ENCODE results near the gene MUC5AC.

Gene MUC5AC

DNA sequence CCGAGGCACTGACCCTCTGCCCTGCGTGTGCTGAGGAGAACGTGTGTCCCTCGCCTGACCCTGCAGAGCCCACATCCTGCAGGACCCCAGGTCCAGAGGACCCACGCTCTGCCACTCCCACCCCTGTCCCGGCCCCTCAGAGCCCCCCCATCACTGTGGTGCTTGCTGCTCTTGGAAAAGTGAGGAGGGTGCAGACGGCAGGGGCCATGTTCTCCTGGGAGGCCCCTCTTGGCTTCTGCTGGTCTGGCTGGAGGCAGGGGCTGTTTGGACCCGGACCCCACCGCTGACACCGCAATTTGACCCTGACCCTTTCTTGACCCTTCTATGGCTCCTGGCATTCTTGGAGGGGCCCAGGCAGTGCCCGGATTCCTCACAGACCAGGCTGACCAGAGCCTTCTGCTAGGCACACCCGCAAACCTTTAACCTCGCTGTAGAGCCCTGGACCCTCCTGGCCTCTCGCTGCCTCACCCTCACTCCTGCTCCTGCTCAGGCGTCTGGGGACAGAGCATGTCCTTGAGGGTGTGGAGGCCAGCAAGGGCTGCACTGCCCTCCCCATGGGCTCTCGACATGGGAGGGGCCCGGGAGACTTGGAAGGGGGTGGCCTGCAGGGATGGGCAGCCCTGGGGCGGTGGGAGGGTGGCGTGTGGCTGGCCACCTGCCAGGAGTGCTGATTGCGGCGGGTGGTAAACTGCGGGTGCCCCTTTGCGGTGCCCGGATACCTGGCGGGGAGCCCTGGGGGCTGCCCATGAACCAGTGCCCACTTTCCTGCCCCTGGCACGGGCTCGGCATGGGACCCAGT, 37.0 kb upstream of the MUC5AC start:
- DNase-seq (ENCODE audit: low read depth in 2 of 2), result no peak

DNA sequence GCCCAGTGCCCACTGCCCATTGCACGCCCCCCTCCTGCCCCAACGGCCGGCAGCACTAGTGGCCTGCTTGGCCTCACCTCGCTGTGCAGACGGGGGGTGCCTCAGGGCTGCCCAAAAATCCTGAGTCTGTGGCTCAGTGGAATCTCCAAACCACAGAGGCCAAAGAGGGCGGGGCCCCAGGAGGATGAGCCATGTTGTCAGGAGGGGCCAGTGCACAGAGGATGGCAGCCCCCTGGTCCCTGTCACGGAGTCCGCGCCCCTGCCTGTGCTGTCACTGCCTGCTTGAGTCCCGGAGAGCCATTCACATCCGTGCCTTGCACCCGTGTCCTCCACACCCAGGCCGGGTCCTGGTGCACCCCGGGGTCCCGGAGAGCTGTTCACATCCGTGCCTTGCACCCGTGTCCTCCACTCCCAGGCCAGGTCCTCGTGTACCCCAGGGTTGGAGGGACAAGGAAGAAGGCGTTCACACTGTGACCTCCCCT, 36.4 kb upstream of the MUC5AC start:
- DNase-seq (ENCODE audit: low read depth in 2 of 2), result no peak

DNA sequence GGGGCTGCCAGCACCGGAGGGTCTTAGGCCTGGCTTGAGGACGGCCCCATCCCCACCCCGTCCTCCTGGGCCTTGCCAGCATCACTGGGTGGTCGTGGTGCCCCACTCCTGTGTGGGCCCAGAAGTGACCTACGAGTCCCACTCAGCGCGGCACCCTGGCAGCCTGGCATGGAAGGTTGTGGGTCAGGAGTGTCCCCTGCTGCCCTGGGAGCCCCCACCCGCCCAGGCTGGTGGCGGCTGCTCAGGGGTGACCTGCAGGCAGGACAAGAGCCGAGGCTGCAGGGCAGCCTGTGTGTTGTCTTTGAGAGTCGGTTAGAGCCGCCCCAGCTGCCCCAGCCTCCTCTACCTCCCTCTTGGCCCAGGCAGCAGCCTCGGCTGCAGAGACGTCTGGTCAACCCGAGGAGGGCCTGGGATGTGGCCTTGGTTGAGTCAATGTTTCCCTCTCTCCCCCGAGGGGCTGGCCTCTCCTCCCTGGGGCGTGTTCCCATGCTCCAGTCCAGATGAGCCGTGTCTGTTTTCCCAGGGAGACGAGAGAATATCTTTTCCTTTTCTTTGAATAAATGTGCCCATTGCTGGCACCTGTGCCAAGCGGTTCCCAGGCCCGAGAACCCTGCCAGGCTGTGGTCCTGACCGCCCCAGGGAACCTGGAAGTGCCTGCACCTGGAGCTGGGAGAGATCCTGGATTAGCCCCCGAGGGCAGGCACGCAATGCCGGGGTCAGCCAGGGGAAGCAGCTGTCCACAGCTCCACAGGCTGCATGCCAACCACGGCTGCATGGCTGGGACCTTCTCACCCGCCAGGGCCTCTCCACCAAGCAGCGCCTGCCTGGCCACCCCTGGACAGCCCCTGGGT, 35.7 kb upstream of the MUC5AC start:
- no peak for DNase-seq (ENCODE audit: low read depth in 2 of 2)

DNA sequence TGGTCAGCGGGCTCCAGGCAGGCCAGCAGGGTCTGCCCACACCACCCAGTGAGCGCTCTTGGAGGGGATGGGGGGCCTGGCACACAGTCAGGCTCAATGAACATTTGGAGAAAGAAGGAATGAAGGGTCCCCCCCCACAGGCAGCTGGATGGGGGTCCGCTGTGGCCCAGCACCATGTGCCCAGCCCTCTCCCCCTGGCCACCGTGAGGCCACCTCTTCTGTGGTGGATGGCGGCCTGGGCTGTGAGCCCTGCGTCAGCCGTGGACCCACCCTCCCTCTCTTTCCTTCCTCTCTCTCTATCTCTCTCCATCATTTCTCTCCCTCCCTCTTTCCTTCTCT, 35.1 kb upstream of the MUC5AC start:
- DNase-seq (ENCODE audit: low read depth in 2 of 2), result no peak

DNA sequence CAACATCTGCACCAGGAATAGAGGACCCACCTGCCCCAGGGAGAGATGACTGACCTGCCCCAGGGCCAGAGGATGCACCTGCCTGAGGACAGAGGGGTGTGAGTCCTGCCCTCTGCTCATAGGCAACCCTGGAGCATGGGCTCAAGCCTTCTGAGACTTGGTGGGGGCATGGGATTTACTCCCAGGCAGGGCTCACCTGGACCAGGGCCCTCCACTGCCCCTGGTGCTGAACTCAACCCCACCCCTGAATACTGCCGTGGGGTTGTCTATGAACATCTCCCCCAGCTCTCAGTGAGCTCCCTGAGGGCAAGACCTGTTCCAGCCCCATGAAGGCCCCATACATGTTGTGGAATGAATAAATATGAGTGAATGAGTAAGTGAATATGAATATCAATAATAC, 33.8 kb upstream of the MUC5AC start:
- no peak for DNase-seq (ENCODE audit: low read depth in 2 of 2)

DNA sequence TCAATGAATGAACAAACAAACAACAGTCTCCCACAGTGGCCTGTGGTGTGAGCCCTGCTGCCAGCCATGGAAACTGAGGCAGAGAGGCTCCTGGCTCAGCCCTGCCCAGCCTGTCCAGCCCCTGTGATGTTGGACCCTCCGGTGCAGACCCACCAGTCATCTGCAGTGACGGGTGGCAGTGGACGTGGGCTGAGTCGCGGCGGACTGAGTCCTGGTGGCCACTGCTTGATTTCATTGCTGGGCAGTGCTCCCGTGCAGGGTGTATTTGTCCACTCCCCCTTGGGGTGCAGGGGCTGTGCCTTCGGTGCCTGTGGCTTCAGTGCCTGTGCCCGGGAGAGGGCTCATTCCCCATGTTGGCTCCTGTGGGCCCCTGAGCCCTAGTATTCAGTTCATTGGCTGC, 31.9 kb upstream of the MUC5AC start:
- no peak for DNase-seq (ENCODE audit: low read depth in 2 of 2)

DNA sequence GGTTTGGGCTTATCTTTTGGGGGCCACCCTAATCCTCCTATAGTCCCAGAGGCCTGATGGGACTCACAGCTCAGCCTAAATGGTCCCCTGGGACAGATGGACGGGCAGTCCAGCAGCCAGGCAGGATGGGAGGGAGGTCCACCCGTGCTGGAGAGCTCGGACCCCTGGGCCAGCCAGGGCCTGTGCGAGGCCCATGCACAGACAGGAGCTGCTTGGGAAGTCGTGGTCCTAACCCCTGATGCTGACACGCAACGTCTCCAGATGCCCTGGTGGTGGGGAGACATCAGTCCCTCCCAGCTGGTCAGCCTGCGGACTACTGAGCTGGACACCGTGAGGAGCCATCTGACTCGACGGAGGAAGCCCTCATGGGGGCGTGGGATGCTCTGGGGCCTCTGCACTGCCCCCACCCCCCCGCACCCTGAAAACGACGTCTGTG, 31.2 kb upstream of the MUC5AC start:
- no peak for DNase-seq (ENCODE audit: low read depth in 2 of 2)

DNA sequence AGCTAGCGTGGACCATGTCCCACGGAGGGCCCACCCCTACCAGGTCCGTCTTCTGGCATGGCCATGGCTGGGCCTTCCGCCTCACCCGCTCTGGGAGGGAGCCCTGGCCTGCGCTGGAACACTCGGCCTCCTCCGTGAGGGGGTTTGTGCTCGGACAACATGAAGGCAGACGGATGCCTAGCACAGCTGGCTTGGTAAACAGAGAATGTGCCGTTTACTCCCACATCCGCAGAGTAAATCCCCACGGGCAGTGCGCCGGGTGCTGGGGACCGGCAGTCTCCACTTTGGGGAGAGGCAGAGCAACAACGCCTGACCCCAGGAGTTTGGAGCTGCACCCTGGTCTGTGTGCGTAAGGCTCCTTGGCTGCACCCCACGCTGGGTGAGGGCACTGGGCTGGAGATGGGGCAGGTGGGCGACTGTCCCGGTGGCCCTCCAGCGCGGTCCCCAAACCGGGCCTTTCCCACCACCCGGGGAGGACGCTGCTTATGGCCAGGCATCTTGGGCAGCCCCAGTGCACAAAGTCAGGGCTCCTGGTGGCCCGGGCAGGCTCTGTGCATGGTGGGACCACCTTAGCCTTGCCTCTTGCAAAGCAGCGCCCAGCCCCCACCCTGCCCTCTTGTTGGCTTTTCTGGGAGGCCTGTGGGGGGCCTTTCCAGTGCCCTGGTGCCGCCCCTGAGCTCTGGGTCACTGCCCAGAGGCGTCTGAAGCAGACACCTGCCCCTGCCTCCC, 30.7 kb upstream of the MUC5AC start:
- no peak for DNase-seq (ENCODE audit: low read depth in 2 of 2)

DNA sequence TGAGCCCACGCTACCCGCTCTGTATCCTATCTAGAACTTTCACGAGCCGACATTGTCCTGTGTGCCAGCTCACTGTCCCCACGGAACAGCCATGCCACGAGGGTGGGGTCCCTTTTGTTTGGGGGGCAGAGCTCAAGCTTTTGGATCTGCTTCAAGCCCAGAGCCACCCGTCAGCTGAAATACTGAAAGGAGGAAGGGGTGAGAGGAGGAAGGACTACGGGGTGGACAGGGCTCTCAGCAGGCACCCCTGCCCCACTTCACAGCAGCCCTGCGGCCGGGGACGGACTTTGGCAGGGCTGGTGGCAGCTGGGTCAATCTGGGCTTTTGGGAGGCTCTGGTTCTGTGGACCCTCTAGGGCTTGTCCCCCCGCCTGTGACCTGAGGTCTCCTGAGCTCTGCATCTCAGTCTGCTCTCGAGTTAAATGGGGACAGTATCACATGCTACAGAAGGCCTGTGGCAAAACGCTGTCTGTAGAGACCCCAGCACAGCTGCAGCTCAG, 30.0 kb upstream of the MUC5AC start:
- DNase-seq (ENCODE audit: low read depth in 2 of 2), result no peak

DNA sequence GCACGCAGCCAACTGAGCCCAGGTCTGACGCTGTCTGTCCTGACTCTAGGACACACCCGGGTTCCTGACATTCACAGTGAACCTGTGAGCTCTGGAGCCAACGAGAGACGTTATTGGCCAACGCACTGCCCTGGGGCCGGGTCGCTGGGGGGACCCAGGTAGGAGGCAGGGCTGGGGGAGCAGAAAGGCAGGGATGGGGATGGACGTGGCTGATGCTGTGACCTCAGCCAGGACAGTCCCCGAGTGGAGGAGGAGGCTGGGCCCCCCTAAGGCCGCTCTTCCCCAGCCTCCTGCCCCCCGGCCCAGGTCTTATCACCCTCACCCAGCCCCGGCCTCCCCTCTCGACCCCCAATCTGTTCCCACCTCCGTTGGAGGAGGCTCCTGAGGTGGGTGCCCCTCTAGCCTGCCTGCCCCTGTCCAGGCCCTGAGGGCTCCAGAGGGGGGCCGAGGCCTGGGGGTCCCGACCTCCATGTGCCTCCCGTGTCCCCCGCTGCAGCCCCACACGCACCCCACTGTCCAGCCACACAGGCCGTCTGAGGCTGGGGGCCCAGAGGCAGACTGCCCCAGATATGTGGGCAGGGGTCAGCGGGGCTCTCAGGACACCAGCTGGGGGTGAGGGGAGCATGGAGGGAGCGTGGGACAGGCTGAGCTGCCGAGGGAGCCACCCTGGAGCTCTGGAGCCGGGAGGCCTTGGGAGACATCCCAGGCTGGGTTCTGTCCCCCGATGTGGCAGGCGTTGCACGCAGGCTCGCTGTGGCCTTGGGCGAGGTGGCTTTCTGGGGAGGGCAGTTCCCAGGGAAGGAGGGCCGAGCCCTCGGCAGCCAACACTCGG, 29.2 kb upstream of the MUC5AC start:
- DNase-seq (ENCODE audit: low read depth in 2 of 2), result no peak

DNA sequence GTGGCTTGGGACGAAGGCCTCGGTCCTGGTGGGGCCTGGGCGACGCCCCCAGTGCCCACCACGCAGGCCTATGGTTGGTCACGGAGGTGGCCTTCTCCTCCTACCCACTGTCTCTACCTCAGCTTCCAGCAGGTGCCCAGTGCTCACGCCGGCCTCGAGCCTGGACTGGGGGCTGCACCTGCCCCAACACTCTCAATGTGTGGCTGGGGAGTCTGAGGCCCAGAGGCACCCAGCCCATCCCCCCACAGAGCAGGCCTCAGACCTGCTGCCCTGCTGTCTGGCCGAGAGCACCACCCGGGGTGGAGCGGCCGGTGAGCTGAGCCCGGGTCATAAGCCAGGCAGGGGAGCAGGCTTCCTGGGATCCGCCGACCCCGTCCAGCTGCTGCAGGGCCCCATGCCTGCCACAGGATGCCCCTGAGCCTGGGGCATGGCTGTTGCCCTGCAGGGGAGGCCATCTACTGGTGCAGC, 28.6 kb upstream of the MUC5AC start:
- DNase-seq (ENCODE audit: low read depth in 2 of 2), result no peak

DNA sequence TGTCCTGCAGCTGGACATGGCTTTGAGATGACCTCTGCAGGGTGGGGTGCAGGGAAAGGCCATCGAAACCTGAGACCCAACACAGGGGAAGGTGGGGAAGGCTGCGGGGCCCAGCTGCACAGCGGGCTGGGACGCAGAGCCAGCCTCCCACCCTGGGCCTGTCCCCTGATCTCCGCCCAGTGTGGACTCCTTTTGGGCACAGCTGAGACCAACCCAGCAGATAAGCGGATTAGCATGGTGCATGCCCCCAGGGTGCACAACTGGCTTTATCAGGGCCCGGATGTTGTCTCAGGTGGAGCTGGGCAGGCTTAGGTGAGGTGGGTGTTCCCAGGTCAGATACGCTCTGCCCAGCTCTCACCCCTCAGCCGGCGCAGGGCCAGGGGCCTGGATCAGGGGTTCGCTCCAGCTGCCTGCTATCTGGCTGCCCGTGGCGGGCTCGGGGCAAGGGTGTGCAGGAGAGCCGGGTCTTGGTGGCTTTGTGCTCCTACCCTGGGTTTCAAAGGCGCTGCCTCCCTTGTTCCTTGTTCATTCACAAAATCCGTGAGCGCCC, 28.1 kb upstream of the MUC5AC start:
- no peak for DNase-seq (ENCODE audit: low read depth in 2 of 2)

DNA sequence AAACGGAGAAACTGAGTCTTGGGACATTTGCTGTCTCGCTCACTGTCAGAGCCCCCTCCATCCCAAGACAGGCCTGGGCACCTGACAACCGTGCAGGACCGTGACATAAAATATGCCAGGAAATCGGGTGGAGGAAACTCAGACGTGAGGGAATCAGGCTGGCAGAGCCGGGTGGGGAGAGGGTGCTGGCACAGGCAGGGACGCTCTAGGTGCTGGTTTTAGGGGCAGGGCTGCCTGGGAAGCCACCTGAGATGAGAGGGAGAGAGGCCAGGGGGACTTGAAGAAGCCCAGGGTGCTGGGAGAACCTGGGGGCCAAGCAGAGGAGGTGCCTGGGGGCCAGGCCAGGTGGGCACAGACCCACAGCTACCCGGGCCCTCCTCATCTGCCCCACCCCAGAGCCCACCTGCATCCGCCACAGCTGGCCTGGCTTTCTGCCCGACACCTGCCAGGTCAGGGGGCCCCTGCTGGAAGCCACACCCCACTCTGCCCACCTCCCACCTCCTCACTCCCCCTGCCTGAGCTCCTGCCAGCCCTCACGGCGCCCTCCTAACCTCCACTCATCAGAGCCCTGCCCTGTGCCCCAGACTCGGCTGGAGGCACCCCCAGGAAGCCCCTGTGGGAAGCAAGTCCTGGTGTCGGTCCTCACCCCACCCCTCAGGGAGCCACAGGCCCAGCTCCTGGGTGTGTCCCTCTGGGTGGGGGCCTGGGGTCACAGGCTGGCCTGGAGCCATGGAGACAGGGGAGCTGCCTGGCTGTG, 27.3 kb upstream of the MUC5AC start:
- no peak for DNase-seq (ENCODE audit: low read depth in 2 of 2)

DNA sequence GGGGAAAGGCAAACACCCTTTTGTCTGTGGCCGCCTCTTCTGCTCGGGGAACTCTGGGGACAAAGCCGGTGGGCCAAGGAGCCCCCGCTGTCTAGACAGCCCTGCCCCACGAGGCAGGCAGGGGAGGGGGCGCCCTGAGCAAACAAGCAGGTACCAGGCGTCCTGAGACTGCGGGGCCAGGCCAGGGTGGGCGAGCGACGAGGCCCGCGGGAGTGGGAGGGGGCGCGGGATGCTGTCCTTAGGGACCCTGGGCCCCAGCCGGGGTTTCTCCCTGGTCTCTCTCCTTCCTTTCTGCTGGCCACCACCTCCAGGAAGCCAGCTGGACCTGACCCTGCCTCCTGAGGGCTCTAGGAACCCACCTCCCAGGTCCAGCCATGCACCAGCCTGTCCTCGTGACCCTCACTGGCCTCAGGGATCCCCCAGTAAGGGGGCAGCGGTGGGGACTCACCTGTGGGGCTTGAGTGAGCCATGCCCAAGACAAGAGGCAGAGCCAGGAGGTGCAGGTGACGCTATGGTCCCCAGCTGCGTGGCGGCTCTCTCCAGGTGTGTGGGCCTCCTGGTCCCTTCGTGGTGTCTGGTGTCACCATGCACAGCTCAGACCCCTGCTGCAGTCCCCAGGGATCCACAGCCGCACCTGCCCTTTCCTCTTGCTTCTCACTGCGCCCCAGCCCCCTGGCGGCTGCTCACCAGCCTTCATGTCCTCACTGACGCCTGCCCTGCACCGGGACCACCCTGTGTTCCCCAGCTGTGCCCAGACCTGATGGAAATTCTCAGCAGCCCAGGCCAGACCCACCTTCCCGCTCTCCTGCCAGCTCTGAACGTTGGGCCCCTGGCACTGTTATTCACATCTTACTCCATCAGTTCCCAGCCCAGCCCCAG, 26.5 kb upstream of the MUC5AC start:
- DNase-seq (ENCODE audit: low read depth in 2 of 2), result no peak

DNA sequence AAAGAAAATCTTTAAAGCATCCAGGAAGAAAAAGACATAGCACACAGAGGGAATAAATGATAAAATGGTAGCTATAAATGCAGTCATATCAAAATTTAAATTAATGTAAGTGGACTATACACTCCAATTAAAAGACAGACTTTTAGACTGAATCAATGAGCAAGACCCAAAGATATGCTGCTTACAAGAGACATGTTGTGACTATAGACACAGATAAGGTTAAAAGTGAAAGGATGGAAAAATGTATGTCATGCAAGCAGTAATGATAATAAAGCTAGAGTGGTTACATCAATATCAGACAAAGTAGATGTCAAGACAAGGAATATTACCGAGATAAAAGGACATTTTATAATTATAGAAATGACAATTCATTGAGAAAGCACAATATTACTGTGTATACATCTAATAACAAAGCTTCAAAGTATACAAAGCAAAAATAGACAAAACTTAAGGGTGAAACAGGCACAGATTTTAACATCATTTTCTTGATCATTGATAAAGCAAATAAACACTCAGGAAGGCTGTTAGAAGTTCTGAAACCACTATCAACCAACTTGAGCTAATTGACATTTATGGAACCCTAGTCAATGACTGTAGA, 22.8 kb upstream of the MUC5AC start:
- DNase-seq (ENCODE audit: low read depth in 2 of 2), result no peak

DNA sequence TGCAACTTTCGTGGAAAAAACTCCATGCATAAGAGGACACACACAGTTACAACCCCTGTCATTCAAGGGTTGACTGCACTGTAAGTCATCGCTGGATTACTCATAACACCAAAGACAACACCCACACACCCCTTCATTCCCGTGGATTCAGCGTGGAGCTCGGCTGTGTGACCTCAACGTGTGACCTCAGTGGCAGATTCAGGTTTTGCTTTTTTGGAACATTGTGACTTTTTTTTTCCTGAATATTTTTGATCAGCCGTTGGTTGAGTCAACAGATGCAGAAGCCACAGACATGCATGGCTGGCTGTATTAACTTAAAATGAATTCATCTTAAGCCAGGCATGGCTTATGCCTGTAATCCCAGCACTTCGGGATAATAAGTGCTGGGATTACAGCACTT, 19.7 kb upstream of the MUC5AC start:
- DNase-seq (ENCODE audit: low read depth in 2 of 2), result peak in 1 of 2 donors; percentile 10

DNA sequence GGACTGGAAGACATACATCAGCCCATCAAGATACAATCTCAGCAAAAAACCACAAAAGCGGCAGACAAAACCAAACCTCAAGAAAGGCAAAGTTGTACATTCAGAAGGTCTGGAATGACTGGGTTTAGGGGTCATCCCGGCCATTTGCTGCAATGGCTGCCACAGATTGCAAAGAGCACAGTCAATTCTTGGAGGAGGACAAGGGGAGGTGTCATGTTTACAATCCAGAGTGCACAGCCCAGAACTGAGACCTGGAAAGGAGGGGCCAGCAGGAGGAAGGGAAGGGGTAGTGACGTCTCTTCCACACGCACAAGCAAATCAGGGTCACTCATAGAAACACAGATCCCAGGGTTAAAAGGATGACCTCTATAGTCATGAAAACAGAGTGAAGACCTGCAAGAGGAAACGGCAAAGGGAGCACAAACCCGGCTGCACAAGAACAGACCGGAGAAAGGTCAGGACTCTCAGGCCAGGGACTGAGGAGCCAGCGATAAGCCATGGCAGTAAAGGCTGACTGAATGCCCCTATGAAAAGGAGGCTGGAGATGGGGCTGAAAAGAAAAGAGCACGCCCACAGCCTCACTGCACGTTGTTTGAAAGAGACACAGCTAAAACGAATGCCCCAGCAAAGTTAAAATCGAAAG, 18.2 kb upstream of the MUC5AC start:
- no peak for DNase-seq (ENCODE audit: low read depth in 2 of 2)

Data from stimulated activated CD8-positive, alpha-beta memory T cell treated with anti-CD3 and anti-CD28 coated beads, Interleukin-2, amount 100 ng/mL, for 48 hours (primary cell).